Measurements from ENCODE around the gene NPAS2. TPM values are rescaled to one million over a fixed set of nuclear protein-coding genes. Genes with fewer than 3 reads are reported as not detected.

Gene NPAS2
- total and polyA plus RNA-seq, 2 donors (not counting 3 experiments of a cell fraction or from before 2014, with no cell fraction given) = 29.0 to 53.9 TPM

DNA sequence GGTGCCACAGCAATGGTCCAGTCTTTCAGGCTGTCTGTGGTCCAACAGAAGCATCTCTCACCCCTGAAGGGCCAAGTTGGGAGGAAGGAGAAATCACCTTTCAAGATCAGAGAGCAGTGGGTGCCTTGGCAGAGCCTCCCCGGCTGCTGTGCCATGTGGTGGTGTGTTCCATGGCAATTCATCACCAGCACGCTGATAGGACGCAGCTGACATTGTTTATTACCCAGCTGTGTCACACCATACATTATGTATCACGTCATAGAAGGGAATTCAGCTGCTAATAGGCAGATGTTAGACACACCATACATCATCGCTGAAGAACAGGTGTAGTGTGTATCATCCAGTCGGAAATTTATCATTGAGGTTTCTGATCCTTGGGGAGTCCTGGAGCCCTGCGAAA is 152.5 kb downstream of the NPAS2 start:
- no peak overlapping the region for H3K27ac ChIP-seq (ENCODE audit: insufficient read depth, low read depth, low read length)
- dilution Hi-C loops (cut with MboI; ENCODE audit: extremely low pct_ligation_motif_present, low sequenced_read_pairs) = no loop called here
- DNase-seq (ENCODE audit: low read depth, low spot score) (no peak), FAIRE-seq (no peak)
- no peak overlapping the region for H3K4me2 ChIP-seq (ENCODE audit: insufficient read depth, low read length)
- no peak overlapping the region for H2AFZ ChIP-seq (ENCODE audit: low read depth, low read length)
- no TSS peak for BruUV-seq (replicated peaks)
- no peak overlapping the region for H3K4me3 ChIP-seq (replicated peaks in 1 of 3; ENCODE audit: insufficient read depth in 1 of 3, low read depth in 1 of 3, low read length in 3 of 3)
- CTCF ChIA-PET = no interaction called here
- H3K9me3 ChIP-seq (replicated peaks; ENCODE audit: control insufficient read depth, insufficient read depth, low read length) = no peaks in the 10 kb centered on the region
- intact Hi-C loops (cut with micrococcal nuclease) = no loop called here
- H3K36me3 ChIP-seq (ENCODE audit: control insufficient read depth in 2 of 2, extremely low read depth in 1 of 2, insufficient read depth in 2 of 2, low read length in 2 of 2) = peaks cover 6 to 44% of the 10 kb centered on the region in 2 experiments
- no peak for TF ChIP-seq MYC (IDR thresholded peaks at IDR 0.05; ENCODE audit: low read depth, low read length)
- no peak for TF ChIP-seq GATA2 (IDR thresholded peaks at IDR 0.05; ENCODE audit: insufficient read depth, insufficient read length, low read depth, low read length)
- TF ChIP-seq EZH2 (IDR thresholded peaks at IDR 0.05; ENCODE audit: borderline replicate concordance, low read depth, low read length, severe bottlenecking) = no peak
- no peak for TF ChIP-seq MAX (IDR thresholded peaks at IDR 0.05; ENCODE audit: insufficient read depth, insufficient read length)
- H3K9ac ChIP-seq (replicated peaks; ENCODE audit: extremely low read depth, insufficient read depth, low read length) = no peak overlapping the region
- H4K20me1 ChIP-seq (replicated peaks; ENCODE audit: control insufficient read depth, extremely low read depth, insufficient read depth, low read length) = no peaks in the 10 kb centered on the region
- H3K4me1 ChIP-seq (ENCODE audit: control insufficient read depth, extremely low read depth, insufficient read depth, low read length) = no peaks in the 10 kb centered on the region
- H3K27me3 ChIP-seq (ENCODE audit: control insufficient read depth in 2 of 2, insufficient read depth in 2 of 2, low read length in 2 of 2) = no peaks in the 10 kb centered on the region
- POLR2A ChIA-PET = no interaction called here
- H3K9me1 ChIP-seq (replicated peaks; ENCODE audit: control insufficient read depth, extremely low read depth, insufficient read depth, low read length) = no peaks in the 10 kb centered on the region
- H3K79me2 ChIP-seq (ENCODE audit: control insufficient read depth, insufficient read depth, low read length) = no peaks in the 10 kb centered on the region

DNA sequence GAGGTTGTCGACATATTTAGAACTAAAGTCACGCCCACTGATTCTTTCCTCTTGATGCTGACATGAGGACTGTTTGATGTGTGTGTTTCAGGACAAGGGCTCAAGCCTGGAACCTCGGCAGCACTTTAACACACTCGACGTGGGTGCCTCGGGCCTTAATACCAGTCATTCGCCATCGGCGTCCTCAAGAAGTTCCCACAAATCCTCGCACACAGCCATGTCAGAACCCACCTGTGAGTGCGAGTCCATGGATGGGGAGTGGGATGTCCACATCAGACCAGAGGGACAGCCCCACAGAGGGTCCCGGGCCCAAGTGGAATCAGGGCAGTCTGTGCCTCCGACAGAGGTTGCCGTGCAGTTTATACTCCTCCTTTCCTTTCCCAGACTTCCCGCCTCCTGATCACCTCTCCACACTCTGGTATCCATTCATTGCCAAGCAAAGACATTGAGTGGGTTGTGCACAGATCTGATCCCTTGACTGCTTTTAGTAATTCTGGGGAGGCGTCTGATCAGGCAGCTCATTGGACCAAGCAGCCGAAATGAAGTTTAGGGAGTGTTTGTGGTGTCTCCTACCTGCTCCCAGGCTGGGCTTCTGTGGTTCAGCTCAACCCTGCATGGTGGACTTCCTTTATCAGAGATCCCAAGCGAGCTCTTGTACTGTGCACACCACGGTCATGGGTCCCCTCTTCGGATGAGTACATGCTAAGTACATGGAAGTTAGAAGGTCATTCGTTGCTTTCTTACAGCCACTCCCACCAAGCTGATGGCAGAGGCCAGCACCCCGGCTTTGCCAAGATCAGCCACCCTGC is 155.0 kb downstream of the NPAS2 start:
- dilution Hi-C loops (cut with MboI; ENCODE audit: extremely low pct_ligation_motif_present, low sequenced_read_pairs) = no loop called here
- TF ChIP-seq EZH2 (IDR thresholded peaks at IDR 0.05; ENCODE audit: borderline replicate concordance, low read depth, low read length, severe bottlenecking) = no peak
- no peak for TF ChIP-seq FOS (IDR thresholded peaks at IDR 0.05; ENCODE audit: borderline replicate concordance, insufficient read depth, low read length)
- no peak for TF ChIP-seq JUN (IDR thresholded peaks at IDR 0.05; ENCODE audit: borderline replicate concordance, insufficient read depth, insufficient read length, low read depth)
- TF ChIP-seq POLR2AphosphoS5 (IDR thresholded peaks at IDR 0.05; ENCODE audit: insufficient read depth, low read depth, low read length) = no peak
- TF ChIP-seq GATA2 (IDR thresholded peaks at IDR 0.05; ENCODE audit: insufficient read depth, insufficient read length, low read depth, low read length) = no peak
- TF ChIP-seq CTCF (IDR thresholded peaks at IDR 0.05; ENCODE audit: extremely low read depth in 1 of 2, insufficient read depth in 1 of 2, low read depth in 1 of 2, low read length in 2 of 2) = no peak
- BruUV-seq (replicated peaks) = no TSS peak

More for the DNA sequence above, 155.0 kb downstream of the NPAS2 start:
- Histone ChIP-seq H3K4me3 (replicated peaks in 1 of 3; ENCODE audit: insufficient read depth in 1 of 3, low read depth in 1 of 3, low read length in 3 of 3) (no peak overlapping the region), H3K36me3 (ENCODE audit: control insufficient read depth in 2 of 2, extremely low read depth in 1 of 2, insufficient read depth in 2 of 2, low read length in 2 of 2) (peaks cover 4 to 38% of the 10 kb centered on the region in 2 experiments), H3K79me2 (ENCODE audit: control insufficient read depth, insufficient read depth, low read length) (no peaks in the 10 kb centered on the region), H3K27ac (ENCODE audit: insufficient read depth, low read depth, low read length) (no peak overlapping the region), H3K4me1 (ENCODE audit: control insufficient read depth, extremely low read depth, insufficient read depth, low read length) (peaks cover 11% of the 10 kb centered on the region), H3K4me2 (ENCODE audit: insufficient read depth, low read length) (no peak overlapping the region), H2AFZ (ENCODE audit: low read depth, low read length) (no peak overlapping the region), H3K9me1 (replicated peaks; ENCODE audit: control insufficient read depth, extremely low read depth, insufficient read depth, low read length) (no peaks in the 10 kb centered on the region), H4K20me1 (replicated peaks; ENCODE audit: control insufficient read depth, extremely low read depth, insufficient read depth, low read length) (no peaks in the 10 kb centered on the region), H3K9ac (replicated peaks; ENCODE audit: extremely low read depth, insufficient read depth, low read length) (no peak overlapping the region), H3K9me3 (replicated peaks; ENCODE audit: control insufficient read depth, insufficient read depth, low read length) (no peaks in the 10 kb centered on the region), H3K27me3 (ENCODE audit: control insufficient read depth in 2 of 2, insufficient read depth in 2 of 2, low read length in 2 of 2) (no peaks in the 10 kb centered on the region)
- no peak for DNase-seq (ENCODE audit: low read depth, low spot score)
- CTCF ChIA-PET = no interaction called here
- POLR2A ChIA-PET = no interaction called here
- intact Hi-C loops (cut with micrococcal nuclease) = no loop called here
- no peak for FAIRE-seq
